Measurements from ENCODE around the gene SLMAP.

Gene SLMAP

GRCh38 chr3:57971975-57972374 lies 215.9 kb downstream of the SLMAP start:
- no peak for DNase-seq

- no peak for DNase-seq
These were observed 216.5 kb downstream of the SLMAP start for GRCh38 chr3:57972531-57973111.

DNA sequence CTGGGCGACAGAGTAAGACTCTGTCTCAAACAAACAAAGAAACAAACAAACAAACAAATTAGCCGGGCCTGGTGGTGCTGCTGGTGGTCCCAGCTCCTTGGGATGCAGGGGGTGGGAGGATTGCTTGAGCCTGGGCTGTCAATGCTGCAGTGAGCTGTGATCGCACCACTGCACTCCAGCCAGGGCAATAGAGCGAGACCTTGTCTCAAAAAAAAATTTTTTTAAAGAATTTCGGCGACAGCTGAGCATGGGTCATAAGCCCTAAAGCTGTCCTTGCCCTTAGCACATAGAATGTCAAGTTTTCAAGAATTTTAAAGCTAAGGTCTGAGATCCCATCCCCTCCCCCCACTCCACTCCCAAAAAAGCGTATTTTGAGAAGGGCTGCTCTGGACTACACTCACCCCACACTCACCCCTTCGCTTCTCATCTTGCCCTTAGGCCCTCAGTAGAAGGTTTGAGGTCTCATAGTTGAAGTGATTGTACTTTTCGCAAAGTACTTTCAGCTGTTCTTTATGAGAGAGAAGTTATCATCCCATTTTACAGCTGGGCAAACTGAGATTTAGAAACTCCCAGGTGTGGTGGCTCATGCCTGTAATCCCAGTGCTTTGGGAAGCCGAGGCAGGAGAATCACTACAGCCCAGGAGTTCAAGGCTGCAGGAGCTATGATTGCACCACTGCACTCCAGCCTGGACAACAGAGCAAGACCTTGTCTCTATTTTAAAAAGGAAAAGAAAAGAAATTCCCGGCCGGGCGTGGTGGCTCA lies 217.8 kb downstream of the SLMAP start:
- DNase-seq, result no peak

DNA sequence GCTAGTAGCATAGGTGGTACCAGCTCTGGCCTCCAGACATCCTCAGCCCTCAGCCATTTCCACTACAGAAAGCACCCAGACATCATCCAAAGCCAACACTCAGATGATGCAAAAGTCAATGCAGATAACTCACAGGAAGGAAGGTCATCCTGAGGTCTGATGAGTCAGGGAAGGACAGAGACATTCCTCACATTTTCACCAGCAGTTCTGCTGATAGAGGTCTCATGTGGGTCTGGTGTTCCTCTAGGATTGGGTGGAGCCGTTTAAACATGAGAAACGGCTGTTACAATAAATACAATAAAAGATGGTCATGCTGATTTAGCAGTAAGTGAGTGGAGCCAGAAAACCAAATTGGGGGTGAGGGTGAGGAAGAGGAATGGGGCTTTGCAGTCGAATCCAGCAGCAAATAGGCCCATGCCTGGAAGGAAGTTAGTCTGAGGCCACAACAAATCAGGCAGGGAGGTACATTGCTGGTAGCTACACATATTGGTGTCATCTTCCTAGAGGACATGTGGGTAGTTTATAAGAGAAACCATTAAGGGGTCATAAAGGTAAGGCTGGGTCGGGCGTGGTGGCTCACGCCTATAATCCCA lies 218.8 kb downstream of the SLMAP start:
- DNase-seq, result no peak

- DNase-seq, result no peak
These were observed 221.7 kb downstream of the SLMAP start for GRCh38 chr3:57977818-57978235.

DNA sequence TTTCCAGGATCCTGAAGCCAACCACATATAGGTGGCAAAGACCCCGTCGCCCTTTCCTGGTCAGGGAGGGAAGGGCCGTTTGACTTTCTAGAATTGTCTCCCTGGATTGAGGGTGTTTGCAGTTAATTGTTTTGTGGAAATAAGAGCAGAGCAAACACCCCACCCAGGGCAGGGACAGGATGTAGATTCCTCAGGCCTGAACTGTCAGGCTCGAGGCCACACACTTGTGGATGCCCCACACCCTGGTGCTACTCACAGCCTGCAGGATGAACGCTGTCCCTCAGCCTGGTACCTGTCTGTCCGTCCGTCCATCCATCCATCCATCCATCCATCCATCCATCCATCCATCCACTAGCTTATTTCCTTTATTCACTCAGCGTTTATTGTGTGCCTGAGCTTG lies 222.2 kb downstream of the SLMAP start:
- no peak for DNase-seq
